HCT116 (cell line): Measurements from ENCODE around the gene AKAP13. TPM values are rescaled to one million over a fixed set of nuclear protein-coding genes. Genes with fewer than 3 reads are reported as not detected.

Experiments used
- ATAC-seq: fragments of 200-7000 bp; cut with Tn5 transposase; 2 replicates; pipeline ENCODE4 v1.9.1; 2020; ENCODE audit warnings: mild to moderate bottlenecking, moderate library complexity
- BruUV-seq: library from RNA; stranded (reverse); fragments of 400-500 nt; replicated peaks from 2 replicates; lab custom pipeline; 2021; lab: Mats Ljungman, UMichigan
- CTCF ChIA-PET: fragments of 300-600 bp; sonication (Branson Sonifier 250); formaldehyde crosslinking; loops from one replicate; lab custom pipeline; 2021; ENCODE audit warnings: antibody characterized with exemption; lab: Charles Lee
- POLR2A ChIA-PET: fragments of 300-600, 350-600 bp; sonication (Branson Sonifier 250); formaldehyde crosslinking; loops from one replicate; lab custom pipeline; 2021; ENCODE audit warnings: antibody characterized with exemption; lab: Charles Lee
- RAD21 ChIA-PET, 2 experiments: fragments of 300-600 bp; sonication (Branson Sonifier 250); formaldehyde crosslinking; loops; one replicate each; lab custom pipeline; 2023; ENCODE audit warnings: low total read pairs in 2 of 2; ENCODE audit not compliant: uncharacterized antibody in 2 of 2, unreplicated experiment in 2 of 2, low non-redundant PET in 1 of 2; lab: Charles Lee
- DNase-seq: peaks from one replicate; pipeline ENCODE4 v3.0.0-alpha.2; 2010; ENCODE audit warnings: low read depth, low spot score
- H2AFZ ChIP-seq: fragments of 200-600 bp; shearing (Covaris generic), sonication (generic); 2 replicates; pipeline ENCODE4 v1.6.1; 2017; ENCODE audit warnings: low read depth, mixed run types, mixed read lengths, antibody characterized with exemption, low read length; ENCODE audit not compliant: poor library complexity, severe bottlenecking
- H3K27ac ChIP-seq: 2 replicates; pipeline ENCODE4 v1.5.1; 2012; ENCODE audit warnings: low read depth, low read length
- H3K27me3 ChIP-seq: fragments of 200-600 bp; sonication (generic); 2 replicates; pipeline ENCODE4 v1.6.1; 2016; ENCODE audit warnings: mixed run types, low read length, mixed read lengths; ENCODE audit not compliant: insufficient read depth
- H3K36me3 ChIP-seq, 2 experiments: fragments of 200-500 bp in 1 of 2; fragments of 200-600 bp in 1 of 2; sonication (Bioruptor generic) in 1 of 2; sonication (generic) in 1 of 2; 2 replicates each; pipeline versions ENCODE4 v1.5.1 to v1.6.1; 2014 to 2016; ENCODE audit warnings: low read length in 2 of 2, inconsistent platforms in 1 of 2, mixed read lengths in 1 of 2, mixed run types in 1 of 2; ENCODE audit not compliant: insufficient read depth in 2 of 2, control insufficient read depth in 1 of 2
- H3K4me1 ChIP-seq, 2 experiments: fragments of 200-600 bp in 1 of 2; sonication (generic) in 1 of 2; 2 replicates each; pipeline versions ENCODE4 v1.5.1 to v1.6.1; 2012 to 2017; ENCODE audit warnings: low read length in 2 of 2, inconsistent platforms in 1 of 2, mild to moderate bottlenecking in 1 of 2, mixed read lengths in 1 of 2, mixed run types in 1 of 2, moderate library complexity in 1 of 2; ENCODE audit not compliant: insufficient read depth in 2 of 2, control insufficient read depth in 1 of 2
- H3K4me2 ChIP-seq: fragments of 200-600 bp; sonication (generic); 2 replicates; pipeline ENCODE4 v1.6.1; 2017; ENCODE audit warnings: mixed run types, low read length, mixed read lengths
- H3K4me3 ChIP-seq, 2 experiments: fragments of 200-600 bp in 1 of 2; sonication (generic) in 1 of 2; replicated peaks in 1 of 2; 2 replicates each; pipeline ENCODE4 v1.5.1; 2011 to 2016; ENCODE audit warnings: low read length in 2 of 2, control low read depth in 1 of 2, low read depth in 1 of 2, mild to moderate bottlenecking in 1 of 2, mixed read lengths in 1 of 2, mixed run types in 1 of 2
- H3K79me2 ChIP-seq: fragments of 200-600 bp; sonication (generic); 2 replicates; pipeline ENCODE4 v1.6.1; 2017; ENCODE audit warnings: mild to moderate bottlenecking, mixed run types, low read length, moderate library complexity, mixed read lengths; ENCODE audit not compliant: insufficient read depth
- H3K9ac ChIP-seq: fragments of 200-600 bp; sonication (generic); 2 replicates; pipeline ENCODE4 v1.6.1; 2016; ENCODE audit warnings: low read length, mixed read lengths
- H3K9me2 ChIP-seq: fragments of 200-600 bp; sonication (generic), shearing (Covaris generic); 2 replicates; pipeline ENCODE4 v1.6.1; 2017; ENCODE audit warnings: mixed run types, mild to moderate bottlenecking, moderate library complexity; ENCODE audit not compliant: insufficient read depth
- H3K9me3 ChIP-seq, 2 experiments: fragments of 200-500 bp in 1 of 2; fragments of 200-600 bp in 1 of 2; sonication (Bioruptor generic) in 1 of 2; sonication (generic) in 1 of 2; 2 replicates each; pipeline ENCODE4 v1.6.1; 2014 to 2017; ENCODE audit warnings: low read length in 2 of 2, mixed read lengths in 2 of 2, inconsistent platforms in 1 of 2, low read depth in 1 of 2, mild to moderate bottlenecking in 1 of 2, mixed run types in 1 of 2, moderate library complexity in 1 of 2; ENCODE audit not compliant: control insufficient read depth in 1 of 2, insufficient read depth in 1 of 2
- H4K20me1 ChIP-seq: fragments of 200-600 bp; sonication (generic), shearing (Covaris generic); 2 replicates; pipeline ENCODE4 v1.6.1; 2017; ENCODE audit warnings: mixed run types, mild to moderate bottlenecking, moderate library complexity; ENCODE audit not compliant: insufficient read depth
- EZH2phosphoT487 ChIP-seq: fragments of 200-600 bp; IDR thresholded peaks from 2 replicates; pipeline ENCODE4 v1.6.1; 2018; ENCODE audit warnings: antibody characterized with exemption, borderline replicate concordance
- POLR2A ChIP-seq: IDR thresholded peaks from 2 replicates; pipeline ENCODE4 v1.7.0; 2011; ENCODE audit warnings: borderline replicate concordance; ENCODE audit not compliant: insufficient read depth, insufficient read length; ENCODE audit errors: extremely low read depth
- POLR2AphosphoS5 ChIP-seq: IDR thresholded peaks from 2 replicates; pipeline ENCODE4 v1.6.1; 2011; ENCODE audit warnings: mild to moderate bottlenecking, low read depth, low read length, moderate library complexity
- SIN3A ChIP-seq: IDR thresholded peaks from 2 replicates; pipeline ENCODE4 v1.6.1; 2012; ENCODE audit warnings: low read depth
- SRF ChIP-seq: IDR thresholded peaks from 2 replicates; pipeline ENCODE4 v1.6.1; 2012; ENCODE audit warnings: low read depth
- TCF7L2 ChIP-seq: IDR thresholded peaks from 2 replicates; pipeline ENCODE4 v1.7.0; 2011; ENCODE audit warnings: borderline replicate concordance, inconsistent platforms; ENCODE audit not compliant: insufficient read depth, insufficient read length; ENCODE audit errors: extremely low read depth
- ZFX ChIP-seq: fragments of 450-650 bp; IDR thresholded peaks from 2 replicates; pipeline ENCODE4 v1.6.1; 2017
- ZNF274 ChIP-seq: fragments of 200-500 bp; sonication (Bioruptor generic); IDR thresholded peaks from 2 replicates; pipeline ENCODE4 v1.6.1; 2014; ENCODE audit warnings: mild to moderate bottlenecking, low read depth, low read length, inconsistent platforms
- intact Hi-C: fragments of 100-400 bp; cut with micrococcal nuclease; formaldehyde crosslinking; loops from 2 replicates; pipeline ENCODE4 v1.10.0; 2022
- total RNA-seq: library from RNA; stranded (reverse); gene quantifications from one replicate; pipeline ENCODE4 v1.2.1, GENCODE V29; 2021; ENCODE audit not compliant: unreplicated experiment
- TF ChIP-seq, protein P1 (sequence below): IDR thresholded peaks from 2 replicates; pipeline ENCODE4 v1.6.1; 2012; ENCODE audit warnings: low read depth

Gene AKAP13
- total RNA-seq, 1 experiment from 2014 or later = 43.1 TPM

DNA sequence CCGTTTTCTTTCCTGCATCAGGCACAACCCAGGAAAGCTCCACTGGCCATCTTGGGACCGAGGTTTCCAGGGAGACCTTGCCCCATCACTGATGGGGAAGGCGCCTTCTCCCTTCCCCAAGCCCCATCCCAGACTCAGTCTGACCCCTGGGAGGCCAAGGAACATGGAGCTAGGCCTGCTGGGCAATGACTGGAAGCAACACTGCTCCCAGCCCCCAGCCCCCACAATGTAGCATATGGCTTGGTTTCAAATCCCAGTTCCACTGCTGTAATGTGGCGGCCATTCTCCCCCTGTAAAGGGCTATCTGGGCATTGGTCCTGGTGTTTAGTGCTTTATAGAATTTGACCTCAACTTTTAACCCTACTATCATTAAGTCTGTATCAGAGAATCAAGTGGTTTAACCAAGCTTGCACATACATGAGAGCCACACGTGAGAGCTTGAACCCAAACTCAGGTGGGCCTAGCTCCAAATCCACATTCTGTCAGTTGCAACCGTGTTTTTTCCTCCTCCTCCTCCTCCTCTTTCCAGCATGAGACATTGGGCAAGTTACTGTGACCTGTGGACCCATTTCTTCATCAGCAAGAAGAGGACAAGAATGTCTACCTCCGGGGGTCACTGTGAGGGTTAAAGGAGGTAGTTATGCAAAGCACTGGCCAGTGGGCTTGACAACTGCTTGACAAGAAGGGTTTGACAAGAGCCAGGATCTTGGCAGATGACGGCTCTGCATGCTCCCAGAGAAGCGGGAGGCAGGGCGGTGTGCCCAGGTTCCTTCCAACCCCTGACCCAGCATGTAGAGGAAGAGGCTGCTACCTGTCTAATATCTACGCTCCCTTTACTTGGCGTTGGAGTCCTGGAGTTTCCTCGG, 376.9 kb downstream of the AKAP13 start:
- H4K20me1 ChIP-seq = no peaks in the 10 kb centered on the region
- TF ChIP-seq TCF7L2 (no peak), POLR2A (no peak), ZNF274 (no peak), EZH2phosphoT487 (no peak), SRF (no peak), SIN3A (no peak), POLR2AphosphoS5 (no peak), ZFX (no peak)
- TF ChIP-seq, protein P1, sequence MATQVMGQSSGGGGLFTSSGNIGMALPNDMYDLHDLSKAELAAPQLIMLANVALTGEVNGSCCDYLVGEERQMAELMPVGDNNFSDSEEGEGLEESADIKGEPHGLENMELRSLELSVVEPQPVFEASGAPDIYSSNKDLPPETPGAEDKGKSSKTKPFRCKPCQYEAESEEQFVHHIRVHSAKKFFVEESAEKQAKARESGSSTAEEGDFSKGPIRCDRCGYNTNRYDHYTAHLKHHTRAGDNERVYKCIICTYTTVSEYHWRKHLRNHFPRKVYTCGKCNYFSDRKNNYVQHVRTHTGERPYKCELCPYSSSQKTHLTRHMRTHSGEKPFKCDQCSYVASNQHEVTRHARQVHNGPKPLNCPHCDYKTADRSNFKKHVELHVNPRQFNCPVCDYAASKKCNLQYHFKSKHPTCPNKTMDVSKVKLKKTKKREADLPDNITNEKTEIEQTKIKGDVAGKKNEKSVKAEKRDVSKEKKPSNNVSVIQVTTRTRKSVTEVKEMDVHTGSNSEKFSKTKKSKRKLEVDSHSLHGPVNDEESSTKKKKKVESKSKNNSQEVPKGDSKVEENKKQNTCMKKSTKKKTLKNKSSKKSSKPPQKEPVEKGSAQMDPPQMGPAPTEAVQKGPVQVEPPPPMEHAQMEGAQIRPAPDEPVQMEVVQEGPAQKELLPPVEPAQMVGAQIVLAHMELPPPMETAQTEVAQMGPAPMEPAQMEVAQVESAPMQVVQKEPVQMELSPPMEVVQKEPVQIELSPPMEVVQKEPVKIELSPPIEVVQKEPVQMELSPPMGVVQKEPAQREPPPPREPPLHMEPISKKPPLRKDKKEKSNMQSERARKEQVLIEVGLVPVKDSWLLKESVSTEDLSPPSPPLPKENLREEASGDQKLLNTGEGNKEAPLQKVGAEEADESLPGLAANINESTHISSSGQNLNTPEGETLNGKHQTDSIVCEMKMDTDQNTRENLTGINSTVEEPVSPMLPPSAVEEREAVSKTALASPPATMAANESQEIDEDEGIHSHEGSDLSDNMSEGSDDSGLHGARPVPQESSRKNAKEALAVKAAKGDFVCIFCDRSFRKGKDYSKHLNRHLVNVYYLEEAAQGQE = no peak
- TF ChIP-seq, all 23 proteins: peak for 0
- ChIA-PET CTCF (no interaction called here), POLR2A (no interaction called here), RAD21 (no interaction called here)
- Histone ChIP-seq H3K9ac (no peak overlapping the region), H3K4me2 (no peak overlapping the region), H3K4me1 (no peaks in the 10 kb centered on the region), H3K4me3 (no peak overlapping the region), H3K9me2 (no peaks in the 10 kb centered on the region), H3K27ac (no peak overlapping the region), H3K79me2 (no peaks in the 10 kb centered on the region), H3K9me3 (no peaks in the 10 kb centered on the region), H3K27me3 (no peaks in the 10 kb centered on the region), H3K36me3 (no peaks in the 10 kb centered on the region; a peak in 1 of 4 replicates), H2AFZ (no peak overlapping the region)
- no TSS peak for BruUV-seq
- DNase-seq (no peak), ATAC-seq (no peak)
- intact Hi-C loops = no loop called here
